ENCODE results near the gene KRT85. TPM values are rescaled to one million over a fixed set of nuclear protein-coding genes. Genes with fewer than 3 reads are reported as not detected.

The KRT85 gene
- total RNA-seq, 1 donor from 2014 or later = not detected

DNA sequence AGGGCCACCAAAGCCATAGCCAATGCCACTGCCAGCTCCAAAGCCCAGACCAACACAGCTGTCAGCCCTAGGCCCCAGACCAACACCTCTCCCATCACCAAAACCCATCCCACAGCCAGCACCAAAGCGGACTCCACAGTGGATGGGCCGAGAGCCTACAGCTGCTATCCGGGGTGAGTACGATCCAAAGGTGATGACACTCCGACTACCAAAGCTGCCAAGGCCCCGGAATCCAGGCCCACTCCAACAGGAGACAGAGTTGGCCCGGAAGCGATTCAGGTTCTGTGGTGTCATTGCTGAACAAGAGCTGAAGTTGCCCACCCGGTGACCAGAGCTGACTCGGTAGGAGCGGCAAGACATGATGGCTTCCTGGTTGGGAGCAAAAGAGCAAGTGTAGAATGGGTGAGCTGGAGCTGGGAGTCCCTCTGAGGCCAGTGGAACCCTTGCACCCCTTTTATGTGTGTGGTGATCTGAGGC is 18.0 kb upstream of the KRT85 start, which contains the start of gene KRT84:
Gene KRT84, minus strand, starts transcription at position 427 of the 477 bp plus-strand sequence. Its CDS starts 67 bp downstream, at position 360.
- no peak for DNase-seq (ENCODE audit: low spot score in 2 of 2, unreplicated experiment in 2 of 2)
- no peak within 1 kb of the TSS for H3K27ac Mint-ChIP-seq
- peaks cover 6% of the 10 kb centered on the region for H3K4me1 Mint-ChIP-seq
- TF ChIP-seq CTCF (IDR thresholded peaks at IDR 0.05; ENCODE audit: unreplicated experiment) = no peak
- H3K27me3 Mint-ChIP-seq (ENCODE audit: low read depth) = peaks cover 12% of the 10 kb centered on the region
- H3K9me3 Mint-ChIP-seq = no peaks in the 10 kb centered on the region
- no peak within 1 kb of the TSS for H3K4me3 Mint-ChIP-seq
- no peaks in the 10 kb centered on the region for H3K36me3 Mint-ChIP-seq

DNA sequence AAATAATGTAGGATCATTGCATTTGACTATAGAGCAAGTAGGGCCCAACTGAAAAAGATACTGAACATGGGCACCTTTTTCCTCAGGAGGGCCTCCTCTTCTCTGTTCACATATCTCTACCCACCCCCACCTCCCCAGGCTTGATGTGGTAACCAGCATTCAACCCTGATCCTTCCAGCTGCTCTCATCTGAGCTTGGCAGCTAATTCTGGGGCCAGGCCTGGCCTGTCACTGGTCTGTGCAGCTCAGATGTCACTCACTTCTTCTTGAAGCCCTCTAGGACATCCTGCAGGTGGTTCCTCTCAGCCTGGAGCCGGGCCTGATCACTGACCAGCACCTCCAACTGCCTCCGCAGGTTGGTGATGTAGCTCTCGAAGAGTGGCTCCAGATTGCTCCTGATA is 16.1 kb upstream of the KRT85 start:
- Mint-ChIP-seq H3K4me1 (no peaks in the 10 kb centered on the region), H3K4me3 (no peak overlapping the region), H3K36me3 (no peaks in the 10 kb centered on the region), H3K27ac (no peak overlapping the region), H3K27me3 (ENCODE audit: low read depth) (peaks cover 15% of the 10 kb centered on the region), H3K9me3 (no peaks in the 10 kb centered on the region)
- DNase-seq (ENCODE audit: low spot score in 2 of 2, unreplicated experiment in 2 of 2) = no peak
- TF ChIP-seq CTCF (IDR thresholded peaks at IDR 0.05; ENCODE audit: unreplicated experiment) = no peak

DNA sequence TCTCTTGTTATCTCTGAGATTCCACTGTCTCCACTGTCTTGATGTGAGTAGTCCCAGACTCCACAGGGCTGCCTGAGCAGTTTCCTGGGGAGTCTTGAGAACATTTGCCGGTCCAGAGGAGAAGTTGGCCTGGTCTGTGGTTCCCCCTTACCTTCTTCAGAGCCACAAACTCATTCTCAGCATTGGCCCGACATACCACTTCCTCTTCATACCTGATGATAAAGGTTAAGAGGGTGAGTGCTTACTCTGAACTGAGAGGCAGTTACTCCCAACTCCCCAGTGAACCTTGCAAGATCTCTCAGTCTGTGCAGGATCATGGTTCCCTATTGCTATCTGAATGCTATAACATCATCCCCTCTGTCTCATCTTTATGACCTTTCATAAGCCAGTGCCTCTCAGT is 15.6 kb upstream of the KRT85 start:
- Mint-ChIP-seq H3K9me3 (no peaks in the 10 kb centered on the region), H3K4me3 (no peak overlapping the region), H3K27me3 (ENCODE audit: low read depth) (peaks cover 15% of the 10 kb centered on the region), H3K27ac (no peak overlapping the region), H3K4me1 (no peaks in the 10 kb centered on the region), H3K36me3 (no peaks in the 10 kb centered on the region)
- TF ChIP-seq CTCF (IDR thresholded peaks at IDR 0.05; ENCODE audit: unreplicated experiment) = no peak
- DNase-seq (ENCODE audit: low spot score in 2 of 2, unreplicated experiment in 2 of 2) = no peak

DNA sequence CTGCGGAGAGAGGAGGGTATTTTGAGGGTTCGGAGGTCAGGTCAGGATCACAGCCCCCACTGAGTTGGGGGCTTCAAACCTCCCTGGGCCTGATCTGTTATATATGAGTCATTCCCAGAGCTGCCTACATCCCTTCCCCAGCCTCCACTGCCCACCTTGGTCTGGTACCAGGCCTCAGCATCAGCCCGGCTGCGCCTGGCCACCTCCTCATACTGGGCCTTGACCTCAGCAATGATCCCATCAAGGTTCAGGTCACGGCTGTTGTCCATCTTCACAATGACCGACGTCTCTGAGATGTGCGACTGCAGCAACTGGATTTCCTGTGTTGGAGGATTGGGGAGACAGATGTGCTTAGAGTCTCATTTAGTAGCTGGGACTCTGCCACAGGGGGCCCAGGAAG is 13.9 kb upstream of the KRT85 start:
- Mint-ChIP-seq H3K27me3 (ENCODE audit: low read depth) (peaks cover 19% of the 10 kb centered on the region), H3K9me3 (no peaks in the 10 kb centered on the region), H3K27ac (no peak overlapping the region), H3K4me1 (no peaks in the 10 kb centered on the region), H3K4me3 (no peak overlapping the region), H3K36me3 (no peaks in the 10 kb centered on the region)
- no peak for DNase-seq (ENCODE audit: low spot score in 2 of 2, unreplicated experiment in 2 of 2)
- no peak for TF ChIP-seq CTCF (IDR thresholded peaks at IDR 0.05; ENCODE audit: unreplicated experiment)

GRCh38 chr12:52380271-52380694 is 13.0 kb upstream of the KRT85 start:
- peaks cover 17% of the 10 kb centered on the region for H3K27me3 Mint-ChIP-seq (ENCODE audit: low read depth)
- H3K9me3 Mint-ChIP-seq = no peaks in the 10 kb centered on the region
- DNase-seq (ENCODE audit: low spot score in 2 of 2, unreplicated experiment in 2 of 2) = no peak
- H3K4me3 Mint-ChIP-seq = no peak overlapping the region
- no peaks in the 10 kb centered on the region for H3K4me1 Mint-ChIP-seq
- TF ChIP-seq CTCF (IDR thresholded peaks at IDR 0.05; ENCODE audit: unreplicated experiment) = no peak
- H3K27ac Mint-ChIP-seq = no peak overlapping the region
- no peaks in the 10 kb centered on the region for H3K36me3 Mint-ChIP-seq

GRCh38 chr12:52379536-52379935 is 12.3 kb upstream of the KRT85 start:
- no peak for TF ChIP-seq CTCF (IDR thresholded peaks at IDR 0.05; ENCODE audit: unreplicated experiment)
- H3K9me3 Mint-ChIP-seq = no peaks in the 10 kb centered on the region
- peaks cover 17% of the 10 kb centered on the region for H3K27me3 Mint-ChIP-seq (ENCODE audit: low read depth)
- no peak overlapping the region for H3K4me3 Mint-ChIP-seq
- no peak overlapping the region for H3K27ac Mint-ChIP-seq
- no peak for DNase-seq (ENCODE audit: low spot score in 2 of 2, unreplicated experiment in 2 of 2)
- no peaks in the 10 kb centered on the region for H3K36me3 Mint-ChIP-seq
- no peaks in the 10 kb centered on the region for H3K4me1 Mint-ChIP-seq
